ENCODE results near the gene SLC30A5.

The SLC30A5 gene

DNA sequence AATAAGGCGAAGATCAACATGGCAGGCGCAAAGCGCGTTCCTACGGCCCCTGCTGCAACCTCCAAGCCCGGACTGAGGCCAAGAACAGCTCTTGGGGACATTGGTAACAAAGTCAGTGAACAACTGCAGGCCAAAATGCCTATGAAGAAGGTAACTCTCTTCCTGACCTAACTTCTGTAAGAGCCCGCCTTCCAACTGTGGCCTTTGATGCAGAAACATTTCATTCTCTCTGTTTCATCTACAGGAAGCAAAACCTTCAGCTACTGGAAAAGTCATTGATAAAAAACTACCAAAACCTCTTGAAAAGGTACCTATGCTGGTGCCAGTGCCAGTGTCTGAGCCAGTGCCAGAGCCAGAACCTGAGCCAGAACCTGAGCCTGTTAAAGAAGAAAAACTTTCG lies 74.1 kb downstream of the SLC30A5 start:
- peak; percentile 14 for DNase-seq (ENCODE audit: low spot score)

DNA sequence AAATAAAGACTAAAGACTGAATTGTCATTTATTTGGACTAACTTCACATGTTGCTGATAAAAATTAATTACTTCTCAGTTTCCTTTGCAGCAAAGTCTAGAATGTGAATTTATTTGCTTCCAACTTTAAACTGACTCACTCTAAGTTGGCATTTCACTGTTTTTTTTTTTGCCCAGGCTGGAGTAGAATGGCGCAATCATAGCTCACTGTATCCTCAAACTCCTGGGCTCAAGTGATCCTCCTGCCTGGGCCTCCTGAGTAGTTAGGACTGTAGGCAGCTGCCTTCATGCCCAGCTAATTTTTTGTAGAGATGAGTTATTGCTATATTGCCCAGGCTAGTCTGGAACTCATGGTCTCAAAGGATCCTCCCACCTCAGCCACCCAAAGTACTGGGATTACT lies 76.7 kb downstream of the SLC30A5 start:
- no peak for DNase-seq (ENCODE audit: low spot score)

DNA sequence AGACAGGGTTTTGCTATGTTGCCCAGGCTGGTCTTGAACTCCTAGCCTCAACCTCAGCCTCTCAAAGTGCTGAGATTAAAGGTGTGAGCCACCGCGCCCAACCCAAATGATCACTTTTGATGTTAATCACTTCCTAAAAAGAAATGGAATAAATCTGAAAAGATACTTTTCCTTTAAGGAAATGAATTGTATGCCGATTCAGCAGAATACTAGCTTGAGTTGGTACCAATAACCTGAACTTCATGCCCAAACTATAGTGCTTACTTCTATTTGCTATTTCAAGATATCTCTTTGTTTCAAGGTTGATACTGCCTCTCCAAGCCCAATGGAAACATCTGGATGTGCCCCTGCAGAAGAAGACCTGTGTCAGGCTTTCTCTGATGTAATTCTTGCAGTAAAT lies 77.2 kb downstream of the SLC30A5 start:
- no peak for DNase-seq (ENCODE audit: low spot score)
